ENCODE measurements around the gene C11orf71. TPM values are rescaled to one million over a fixed set of nuclear protein-coding genes. Genes with fewer than 3 reads are reported as not detected.
A peak's percentile ranks its signal among the peaks of the same experiment; 100 is the strongest.

C11orf71 gene, protein sequence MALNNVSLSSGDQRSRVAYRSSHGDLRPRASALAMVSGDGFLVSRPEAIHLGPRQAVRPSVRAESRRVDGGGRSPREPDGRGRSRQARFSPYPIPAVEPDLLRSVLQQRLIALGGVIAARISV
- total RNA-seq (10 to 100 TPM in 1 of 4 donors, 1 to 10 TPM in 3; 6.7 to 13.6 (median 8.5) TPM), polyA plus RNA-seq (11.8 TPM)
- long read RNA-seq, donor 1, transcript C11orf71-202 (1 exons, 1,980 nt), result major isoform, 18 of 18 reads
- long read RNA-seq, donor 1, partial matches to known transcripts, result 0 of 18 reads
- long read RNA-seq, donor 1, other reads (novel, unspliced or antisense), result 0 of 18 reads
- long read RNA-seq, donor 2, transcript C11orf71-202 (1 exons, 1,980 nt), result major isoform, 5 of 5 reads
- long read RNA-seq, donor 2, partial matches to known transcripts, result 0 of 5 reads
- long read RNA-seq, donor 2, other reads (novel, unspliced or antisense), result 0 of 5 reads
- long read RNA-seq, donor 3, transcript C11orf71-202 (1 exons, 1,980 nt), result major isoform, 24 of 24 reads
- long read RNA-seq, donor 3, partial matches to known transcripts, result 0 of 24 reads
- long read RNA-seq, donor 3, other reads (novel, unspliced or antisense), result 0 of 24 reads
- long read RNA-seq, donor 4, transcript C11orf71-202 (1 exons, 1,980 nt), result major isoform, 11 of 11 reads
- long read RNA-seq, donor 4, partial matches to known transcripts, result 0 of 11 reads
- long read RNA-seq, donor 4, other reads (novel, unspliced or antisense), result 0 of 11 reads

DNA sequence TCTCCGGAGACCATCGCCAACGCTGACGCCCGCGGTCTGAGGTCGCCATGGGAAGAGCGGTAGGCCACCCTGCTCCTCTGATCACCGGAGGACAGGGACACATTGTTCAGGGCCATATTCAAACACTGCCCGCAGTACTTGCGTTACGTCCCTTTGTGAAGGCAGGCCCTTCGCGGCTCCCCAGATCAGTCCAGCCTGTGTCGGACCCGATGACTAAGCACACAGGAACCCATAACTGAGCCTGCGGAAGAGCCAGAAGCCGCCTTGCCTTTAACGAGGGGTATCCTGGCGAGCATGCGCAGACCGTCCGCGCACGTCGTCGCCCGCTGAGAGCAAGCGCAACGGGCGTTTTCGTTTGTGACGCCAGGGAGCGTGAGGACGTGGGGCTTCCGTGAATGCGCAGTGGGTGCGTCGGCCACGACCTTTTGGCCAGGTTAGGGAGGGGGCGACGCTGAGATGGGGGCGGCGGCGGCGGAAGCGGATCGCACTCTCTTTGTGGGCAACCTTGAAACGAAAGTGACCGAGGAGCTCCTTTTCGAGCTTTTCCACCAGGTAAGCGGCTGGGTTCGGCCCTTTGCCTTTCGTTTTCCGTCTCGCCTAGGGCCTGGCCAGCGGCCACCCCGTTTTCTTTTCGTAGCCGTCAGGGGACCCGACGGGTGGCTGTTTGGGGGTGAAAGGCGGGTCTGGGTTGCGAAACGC lies at the start of gene C11orf71, which contains the start of gene RBM7:
Gene C11orf71 (minus strand): TSS at position 296 of the 699 bp plus-strand sequence. CDS start 180 bp downstream, at position 116.
Gene RBM7 (plus strand): TSS at position 451 of the 699 bp plus-strand sequence. CDS start 6 bp downstream, at position 457.
- WGBS, result under 1% methylated on average over 65 of the region's 65 CpGs
- intact Hi-C loops (cut with DNase I), result loop anchor here in 1 of 4 donors (5.0 kb wide), 1 partner anchor 37 kb away; the partner anchor contains the start of gene REXO2
- Histone ChIP-seq H3K4me1 (ENCODE audit: control insufficient read depth, insufficient read depth, low read length) (peaks cover 1% of the 10 kb centered on the region), H3K4me3 (ENCODE audit: low read length) (peak within 1 kb of the TSS; percentile 98), H3K27ac (ENCODE audit: low read length) (peak within 1 kb of the TSS; percentile 96), H3K27me3 (ENCODE audit: control insufficient read depth, insufficient read depth) (no peaks in the 10 kb centered on the region), H3K9me3 (ENCODE audit: control insufficient read depth, low read length) (no peaks in the 10 kb centered on the region)
- peak; percentile 99 for ATAC-seq
- peak; percentile 99 to 100 (median 100) for DNase-seq

DNA sequence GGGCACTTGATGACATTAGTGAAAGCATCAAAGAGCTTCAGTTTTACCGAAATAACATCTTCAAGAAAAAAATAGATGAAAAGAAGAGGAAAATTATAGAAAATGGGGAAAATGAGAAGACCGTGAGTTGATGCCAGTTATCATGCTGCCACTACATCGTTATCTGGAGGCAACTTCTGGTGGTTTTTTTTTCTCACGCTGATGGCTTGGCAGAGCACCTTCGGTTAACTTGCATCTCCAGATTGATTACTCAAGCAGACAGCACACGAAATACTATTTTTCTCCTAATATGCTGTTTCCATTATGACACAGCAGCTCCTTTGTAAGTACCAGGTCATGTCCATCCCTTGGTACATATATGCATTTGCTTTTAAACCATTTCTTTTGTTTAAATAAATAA lies 49.5 kb upstream of the C11orf71 start:
- no peaks in the 10 kb centered on the region for H3K27me3 ChIP-seq (ENCODE audit: control insufficient read depth, insufficient read depth)
- no peak for ATAC-seq
- no peak overlapping the region for H3K4me3 ChIP-seq (ENCODE audit: low read length)
- peaks cover 2% of the 10 kb centered on the region for H3K4me1 ChIP-seq (ENCODE audit: control insufficient read depth, insufficient read depth, low read length)
- no peak overlapping the region for H3K27ac ChIP-seq (ENCODE audit: low read length)
- WGBS, result 69% methylated on average over 6 of the region's 6 CpGs
- no peaks in the 10 kb centered on the region for H3K9me3 ChIP-seq (ENCODE audit: control insufficient read depth, low read length)
- intact Hi-C loops (cut with DNase I), result no loop called here
- DNase-seq, result no peak

DNA sequence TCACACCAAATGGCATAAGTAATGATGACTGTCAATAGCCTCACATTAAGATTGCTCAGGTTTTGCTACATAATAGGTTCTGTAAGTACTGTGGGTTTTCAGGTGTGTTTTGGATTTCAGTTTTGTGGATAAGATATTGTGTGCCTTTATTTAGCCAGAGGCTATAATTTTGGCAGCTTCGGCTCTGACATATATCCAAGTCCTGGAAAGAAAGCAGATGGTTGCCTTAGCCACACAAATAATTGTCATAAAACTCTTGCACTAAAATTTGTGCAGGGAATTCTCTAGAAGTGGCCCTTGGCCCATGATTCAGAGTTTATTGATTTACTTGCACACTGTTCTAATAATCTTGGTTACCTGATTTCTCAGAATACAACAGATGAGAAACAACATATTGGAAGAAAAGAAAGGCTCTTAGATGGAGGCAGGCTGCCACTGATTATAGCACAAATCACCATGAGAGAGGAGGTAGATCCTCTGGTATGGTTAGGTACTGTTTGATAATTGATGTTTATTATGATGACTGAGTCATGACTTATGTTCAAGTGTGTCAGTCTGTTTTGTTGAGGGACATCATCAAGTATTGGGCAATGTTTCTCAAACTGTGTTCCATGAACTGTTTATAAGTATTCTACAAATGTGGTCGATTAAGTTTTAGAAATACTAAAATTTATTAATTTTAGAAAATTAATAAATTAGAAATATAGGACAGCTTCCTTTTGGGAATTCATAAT lies 48.6 kb upstream of the C11orf71 start:
- no peaks in the 10 kb centered on the region for H3K9me3 ChIP-seq (ENCODE audit: control insufficient read depth, low read length)
- DNase-seq (no peak), ATAC-seq (no peak)
- intact Hi-C loops (cut with DNase I), result no loop called here
- 75% methylated on average over 2 of the region's 2 CpGs for WGBS
- H3K4me1 ChIP-seq (ENCODE audit: control insufficient read depth, insufficient read depth, low read length), result peaks cover 2% of the 10 kb centered on the region
- H3K27me3 ChIP-seq (ENCODE audit: control insufficient read depth, insufficient read depth), result no peaks in the 10 kb centered on the region
- no peak overlapping the region for H3K4me3 ChIP-seq (ENCODE audit: low read length)
- H3K27ac ChIP-seq (ENCODE audit: low read length), result no peak overlapping the region

DNA sequence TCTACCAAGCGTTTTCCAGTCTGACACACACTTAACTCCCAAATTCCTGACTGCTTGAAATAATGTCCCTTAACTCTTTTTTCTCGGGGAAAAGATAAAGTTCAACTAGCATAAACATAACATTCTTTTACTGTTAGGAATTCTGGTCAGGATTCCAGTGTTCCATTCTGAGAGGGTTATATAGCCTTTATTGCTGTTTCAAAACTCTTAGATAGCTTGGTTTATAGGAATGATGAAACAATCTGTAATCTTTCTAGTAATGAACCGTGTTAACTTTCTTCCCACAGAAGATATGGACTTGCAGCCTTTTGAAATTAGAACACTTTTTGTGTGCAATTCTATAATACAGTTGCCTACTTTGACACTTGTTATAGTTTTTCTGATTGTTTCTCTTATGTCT lies 47.6 kb upstream of the C11orf71 start:
- Histone ChIP-seq H3K4me3 (ENCODE audit: low read length) (no peak overlapping the region), H3K9me3 (ENCODE audit: control insufficient read depth, low read length) (no peaks in the 10 kb centered on the region), H3K27me3 (ENCODE audit: control insufficient read depth, insufficient read depth) (no peaks in the 10 kb centered on the region), H3K27ac (ENCODE audit: low read length) (no peak overlapping the region), H3K4me1 (ENCODE audit: control insufficient read depth, insufficient read depth, low read length) (no peaks in the 10 kb centered on the region)
- 50% methylated on average over 3 of the region's 3 CpGs for WGBS
- ATAC-seq (no peak), DNase-seq (no peak)
- intact Hi-C loops (cut with DNase I), result no loop called here

DNA sequence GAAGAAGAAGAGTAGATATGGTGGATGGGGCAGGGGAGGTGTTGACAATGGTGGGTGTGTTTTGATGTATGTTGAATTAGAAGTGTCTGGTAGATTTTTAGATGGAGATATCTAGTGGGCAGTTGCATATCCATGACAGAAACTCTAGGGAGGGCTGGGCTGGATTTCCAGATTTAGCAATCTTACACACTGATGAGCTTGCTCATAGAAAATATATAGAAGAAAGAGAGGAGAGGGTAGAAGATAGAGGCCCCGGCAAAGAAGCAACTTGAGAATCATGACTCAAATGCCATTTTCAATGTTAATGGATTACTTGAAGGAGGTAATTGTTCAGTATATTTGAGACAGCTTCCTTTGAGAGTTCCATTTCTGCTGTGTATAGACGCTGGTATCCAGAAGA lies 47.1 kb upstream of the C11orf71 start:
- Histone ChIP-seq H3K27ac (ENCODE audit: low read length) (no peak overlapping the region), H3K27me3 (ENCODE audit: control insufficient read depth, insufficient read depth) (no peaks in the 10 kb centered on the region), H3K9me3 (ENCODE audit: control insufficient read depth, low read length) (no peaks in the 10 kb centered on the region), H3K4me3 (ENCODE audit: low read length) (no peak overlapping the region), H3K4me1 (ENCODE audit: control insufficient read depth, insufficient read depth, low read length) (no peaks in the 10 kb centered on the region)
- ATAC-seq, result no peak
- WGBS, result 67% methylated on average over 2 of the region's 2 CpGs
- intact Hi-C loops (cut with DNase I), result no loop called here
- no peak for DNase-seq

DNA sequence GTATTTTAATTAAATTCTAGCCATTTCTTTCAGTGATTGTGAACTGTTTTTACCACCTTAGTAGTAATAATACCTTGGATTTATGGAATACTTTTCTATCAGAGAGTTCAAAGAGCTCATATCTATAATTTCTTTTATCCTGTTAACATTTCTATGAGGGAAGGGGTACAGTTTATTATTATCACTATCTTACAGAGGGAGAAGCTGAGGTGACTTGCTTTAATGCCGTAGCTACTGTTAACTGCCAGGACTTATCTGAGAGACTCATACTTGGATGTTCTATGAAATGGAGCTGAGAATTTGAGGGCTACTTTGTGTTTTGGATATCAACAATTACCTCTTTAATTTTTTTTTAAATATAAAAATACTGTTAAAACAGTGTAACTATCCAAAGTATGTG lies 42.2 kb upstream of the C11orf71 start:
- intact Hi-C loops (cut with DNase I), result no loop called here
- no peak for ATAC-seq
- no peak overlapping the region for H3K27ac ChIP-seq (ENCODE audit: low read length)
- WGBS, result 53% methylated on average over 1 of the region's 1 CpG
- H3K27me3 ChIP-seq (ENCODE audit: control insufficient read depth, insufficient read depth), result no peaks in the 10 kb centered on the region
- H3K4me1 ChIP-seq (ENCODE audit: control insufficient read depth, insufficient read depth, low read length), result no peaks in the 10 kb centered on the region
- H3K4me3 ChIP-seq (ENCODE audit: low read length), result no peak overlapping the region
- H3K9me3 ChIP-seq (ENCODE audit: control insufficient read depth, low read length), result no peaks in the 10 kb centered on the region
- DNase-seq, result no peak

DNA sequence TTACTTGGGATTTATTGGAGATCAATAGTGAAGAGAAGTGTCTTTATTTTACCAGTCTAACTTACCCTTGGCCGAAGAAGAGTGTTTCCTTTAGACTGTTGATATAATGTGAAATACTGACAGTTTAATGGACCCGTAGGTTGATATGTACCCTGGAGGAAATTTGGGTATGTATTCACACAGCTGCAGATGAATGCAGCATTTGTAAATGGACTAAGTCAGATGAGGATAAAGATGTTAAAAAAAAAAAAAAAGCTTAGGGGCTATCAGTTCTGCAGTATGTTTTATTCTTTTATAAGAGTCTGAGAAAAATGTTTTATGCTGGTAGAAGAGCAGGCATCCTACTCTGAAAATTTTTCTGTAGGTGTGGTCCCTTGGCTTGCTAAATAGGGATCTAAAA lies 41.6 kb upstream of the C11orf71 start:
- Histone ChIP-seq H3K4me3 (ENCODE audit: low read length) (no peak overlapping the region), H3K4me1 (ENCODE audit: control insufficient read depth, insufficient read depth, low read length) (no peaks in the 10 kb centered on the region), H3K9me3 (ENCODE audit: control insufficient read depth, low read length) (no peaks in the 10 kb centered on the region), H3K27me3 (ENCODE audit: control insufficient read depth, insufficient read depth) (no peaks in the 10 kb centered on the region), H3K27ac (ENCODE audit: low read length) (no peak overlapping the region)
- intact Hi-C loops (cut with DNase I), result no loop called here
- no peak for ATAC-seq
- DNase-seq, result no peak
- WGBS, result 71% methylated on average over 2 of the region's 2 CpGs

DNA sequence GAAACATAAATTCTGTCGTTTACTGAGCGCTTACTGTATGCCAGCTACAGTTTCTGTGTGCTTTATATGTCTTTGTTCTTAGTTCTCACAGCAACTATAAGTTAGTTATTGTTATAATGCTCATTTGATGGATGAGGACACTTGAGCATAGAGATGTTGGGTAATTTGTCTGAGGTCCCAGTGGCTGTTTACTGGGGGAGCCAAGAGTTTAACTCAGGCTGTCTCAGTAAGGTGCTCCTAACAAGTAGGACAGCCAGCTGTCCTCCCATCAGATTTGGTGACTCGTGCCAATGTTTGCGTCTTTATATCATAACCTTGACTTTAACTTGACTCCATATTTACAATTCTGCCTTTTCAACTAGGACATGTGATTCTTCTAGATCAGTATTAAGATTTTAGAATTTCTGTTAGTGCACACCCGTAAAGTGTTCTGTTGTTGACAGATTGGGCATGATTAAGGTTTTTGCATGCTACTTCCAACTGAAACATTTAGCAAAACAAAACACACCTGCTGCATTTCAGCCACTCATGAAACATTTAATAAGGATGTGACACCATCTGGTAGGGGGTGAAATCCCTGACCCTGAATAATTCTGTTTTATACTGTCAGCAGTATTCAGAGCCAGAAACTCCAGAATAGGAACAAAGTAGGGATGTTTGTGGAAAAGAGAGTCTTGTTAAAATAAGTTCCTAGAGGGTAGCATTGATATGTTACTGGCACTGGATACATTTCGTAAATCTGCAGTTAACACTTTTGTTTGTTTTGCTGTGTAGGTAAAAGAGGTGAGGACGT lies 40.9 kb upstream of the C11orf71 start:
- DNase-seq (no peak), ATAC-seq (no peak)
- intact Hi-C loops (cut with DNase I), result no loop called here
- H3K27me3 ChIP-seq (ENCODE audit: control insufficient read depth, insufficient read depth), result no peaks in the 10 kb centered on the region
- no peaks in the 10 kb centered on the region for H3K4me1 ChIP-seq (ENCODE audit: control insufficient read depth, insufficient read depth, low read length)
- WGBS, result 69% methylated on average over 7 of the region's 7 CpGs
- peak overlapping the region; percentile 81 for H3K4me3 ChIP-seq (ENCODE audit: low read length)
- H3K9me3 ChIP-seq (ENCODE audit: control insufficient read depth, low read length), result no peaks in the 10 kb centered on the region
- H3K27ac ChIP-seq (ENCODE audit: low read length), result peak overlapping the region; percentile 28

DNA sequence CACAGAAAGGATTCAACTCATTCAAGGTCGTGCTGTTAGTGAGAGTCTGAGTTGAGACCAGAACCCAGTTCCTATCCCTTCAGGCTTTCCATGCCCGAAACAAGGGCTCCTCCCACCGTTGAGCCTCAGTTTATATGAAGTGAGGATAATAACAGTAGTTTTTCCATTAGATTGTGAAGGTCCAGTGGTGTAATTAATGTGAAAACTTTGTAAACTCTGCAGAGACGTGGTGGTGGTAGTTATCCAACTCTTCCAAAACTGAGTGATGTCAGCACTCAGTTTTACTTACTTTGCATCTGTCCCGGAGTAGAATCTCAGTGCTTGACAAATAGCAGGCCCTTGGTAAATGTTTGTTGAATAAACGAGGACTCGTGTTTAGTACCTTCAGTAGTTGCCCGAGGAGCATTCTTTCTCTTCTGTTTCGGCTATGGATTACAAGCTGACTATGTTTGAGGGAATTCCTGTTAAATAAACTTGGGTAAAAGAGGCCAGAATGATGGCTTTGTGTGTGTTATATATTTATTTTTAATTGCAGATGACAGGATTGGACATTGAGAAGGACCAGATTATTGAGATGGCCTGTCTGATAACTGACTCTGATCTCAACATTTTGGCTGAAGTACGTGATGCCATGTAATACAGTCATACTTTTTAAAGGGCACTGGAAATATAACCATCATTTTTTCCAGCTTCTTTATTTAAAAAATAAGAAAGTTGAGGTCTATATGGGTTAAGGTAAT lies 40.0 kb upstream of the C11orf71 start:
- H3K4me3 ChIP-seq (ENCODE audit: low read length), result peak overlapping the region; percentile 81
- 10% methylated on average over 10 of the region's 10 CpGs for WGBS
- no peaks in the 10 kb centered on the region for H3K9me3 ChIP-seq (ENCODE audit: control insufficient read depth, low read length)
- no peaks in the 10 kb centered on the region for H3K27me3 ChIP-seq (ENCODE audit: control insufficient read depth, insufficient read depth)
- no peak for DNase-seq
- intact Hi-C loops (cut with DNase I), result no loop called here
- no peaks in the 10 kb centered on the region for H3K4me1 ChIP-seq (ENCODE audit: control insufficient read depth, insufficient read depth, low read length)
- no peak for ATAC-seq
- peak overlapping the region; percentile 79 for H3K27ac ChIP-seq (ENCODE audit: low read length)
